GM13976 (cell line): ENCODE measurements around the gene EGFLAM.

Experiments used
- DNase-seq: peaks from one replicate; pipeline ENCODE4 v3.0.0; 2012; ENCODE audit warnings: low spot score
- in situ Hi-C: fragments of 300-500 bp; cut with MboI; formaldehyde crosslinking; loops from one replicate; pipeline ENCODE4 v1.12.0; 2022; ENCODE audit warnings: low sequenced_read_pairs, mixed read lengths, inconsistent platforms; ENCODE audit not compliant: unreplicated experiment
- TF ChIP-seq, protein P1 (sequence below): IDR thresholded peaks from 2 replicates; pipeline ENCODE4 v1.5.1; 2012; ENCODE audit warnings: borderline replicate concordance, mild to moderate bottlenecking; ENCODE audit not compliant: insufficient read depth; ENCODE audit errors: extremely low read depth, missing control alignments, control extremely low read depth

Gene EGFLAM

DNA sequence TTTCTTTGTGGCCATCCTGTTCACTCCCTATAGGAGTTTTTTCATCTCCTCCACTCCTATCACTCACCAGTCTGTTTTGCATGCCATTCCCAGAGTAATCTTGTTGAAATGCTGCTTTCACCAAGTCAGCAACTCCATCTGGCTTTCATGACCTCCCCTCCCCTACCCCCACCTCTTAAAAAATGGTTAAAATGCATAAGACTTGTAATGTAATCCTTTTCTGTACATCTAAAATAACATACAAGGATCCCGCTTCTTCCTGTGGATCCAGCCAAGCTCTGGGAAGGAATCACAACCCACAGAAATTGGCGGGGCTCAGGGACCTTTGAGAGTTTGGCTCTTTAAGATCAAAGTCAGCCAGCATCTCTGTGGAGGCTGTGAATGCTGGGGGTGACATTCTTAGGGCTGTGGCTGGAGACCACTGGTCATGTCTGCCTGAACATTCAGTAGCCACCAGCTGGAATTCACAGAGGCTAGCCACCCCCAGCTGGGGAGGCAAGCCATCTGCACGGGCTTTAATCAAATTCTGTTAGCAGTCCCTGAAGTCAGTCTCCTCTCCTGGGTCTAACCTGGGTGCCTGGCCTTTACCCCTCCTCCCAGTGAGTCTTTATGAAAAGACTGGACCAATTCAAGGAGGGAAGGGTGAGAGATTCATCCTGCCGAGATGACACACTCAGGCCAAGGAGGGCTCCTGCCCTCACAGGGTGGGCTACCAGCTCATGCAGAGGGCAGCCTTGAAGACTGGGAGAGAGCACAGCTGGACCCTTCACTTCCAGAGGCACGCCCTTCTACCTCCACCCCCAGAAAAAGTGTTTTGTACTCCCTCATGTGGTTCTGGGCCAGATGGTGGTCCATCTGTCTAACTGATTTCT is 165.2 kb downstream of the EGFLAM start:
- TF ChIP-seq, protein P1, sequence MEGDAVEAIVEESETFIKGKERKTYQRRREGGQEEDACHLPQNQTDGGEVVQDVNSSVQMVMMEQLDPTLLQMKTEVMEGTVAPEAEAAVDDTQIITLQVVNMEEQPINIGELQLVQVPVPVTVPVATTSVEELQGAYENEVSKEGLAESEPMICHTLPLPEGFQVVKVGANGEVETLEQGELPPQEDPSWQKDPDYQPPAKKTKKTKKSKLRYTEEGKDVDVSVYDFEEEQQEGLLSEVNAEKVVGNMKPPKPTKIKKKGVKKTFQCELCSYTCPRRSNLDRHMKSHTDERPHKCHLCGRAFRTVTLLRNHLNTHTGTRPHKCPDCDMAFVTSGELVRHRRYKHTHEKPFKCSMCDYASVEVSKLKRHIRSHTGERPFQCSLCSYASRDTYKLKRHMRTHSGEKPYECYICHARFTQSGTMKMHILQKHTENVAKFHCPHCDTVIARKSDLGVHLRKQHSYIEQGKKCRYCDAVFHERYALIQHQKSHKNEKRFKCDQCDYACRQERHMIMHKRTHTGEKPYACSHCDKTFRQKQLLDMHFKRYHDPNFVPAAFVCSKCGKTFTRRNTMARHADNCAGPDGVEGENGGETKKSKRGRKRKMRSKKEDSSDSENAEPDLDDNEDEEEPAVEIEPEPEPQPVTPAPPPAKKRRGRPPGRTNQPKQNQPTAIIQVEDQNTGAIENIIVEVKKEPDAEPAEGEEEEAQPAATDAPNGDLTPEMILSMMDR, result no peak
- DNase-seq, result no peak
- in situ Hi-C loops, result no loop called here

DNA sequence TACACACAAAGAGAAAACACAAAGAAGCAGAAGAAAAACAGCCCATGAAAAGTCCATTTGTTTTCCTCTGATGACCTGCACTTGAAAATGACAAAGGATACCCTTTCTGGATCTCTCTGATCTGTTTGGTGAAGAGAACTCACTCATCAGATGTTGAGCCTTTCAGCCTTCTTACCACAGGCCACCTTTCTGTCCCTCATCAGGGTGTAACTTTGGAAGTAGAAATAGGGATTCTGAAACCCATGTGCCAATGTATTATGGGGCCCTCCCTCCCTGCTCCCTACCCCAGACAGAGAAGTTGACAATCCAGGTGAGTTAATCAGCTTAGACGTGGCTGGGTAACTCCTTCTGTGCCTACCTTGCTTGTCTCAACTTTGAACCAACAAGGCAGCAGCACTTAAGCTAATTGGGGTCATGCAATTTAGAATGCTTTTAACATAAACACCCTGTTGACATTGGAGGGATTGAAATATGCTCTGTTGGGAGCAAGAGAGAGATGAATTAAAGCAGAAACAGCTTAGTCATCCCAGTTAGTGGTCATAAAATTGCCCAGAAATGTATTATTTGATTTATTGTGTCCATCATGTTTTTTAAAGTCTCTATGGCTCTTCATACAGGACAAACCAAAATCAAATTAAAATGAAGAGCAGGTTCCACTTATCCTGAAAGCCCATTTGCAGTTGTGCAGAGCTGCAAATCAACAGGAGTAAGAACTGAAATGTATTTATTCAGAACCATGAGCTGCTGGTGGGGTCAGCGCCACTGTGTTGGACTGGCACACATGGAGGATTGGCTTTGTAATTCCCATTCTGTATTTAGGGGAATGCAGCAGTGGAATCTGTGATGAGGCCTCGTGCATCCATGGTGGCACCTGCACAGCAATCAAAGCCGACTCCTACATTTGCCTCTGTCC is 166.0 kb downstream of the EGFLAM start:
- in situ Hi-C loops, result loop anchor here (25.0 kb wide), 2 partner anchors 238 to 663 kb away; no protein-coding TSS in a partner anchor
- TF ChIP-seq, protein P1, result no peak
- no peak for DNase-seq

DNA sequence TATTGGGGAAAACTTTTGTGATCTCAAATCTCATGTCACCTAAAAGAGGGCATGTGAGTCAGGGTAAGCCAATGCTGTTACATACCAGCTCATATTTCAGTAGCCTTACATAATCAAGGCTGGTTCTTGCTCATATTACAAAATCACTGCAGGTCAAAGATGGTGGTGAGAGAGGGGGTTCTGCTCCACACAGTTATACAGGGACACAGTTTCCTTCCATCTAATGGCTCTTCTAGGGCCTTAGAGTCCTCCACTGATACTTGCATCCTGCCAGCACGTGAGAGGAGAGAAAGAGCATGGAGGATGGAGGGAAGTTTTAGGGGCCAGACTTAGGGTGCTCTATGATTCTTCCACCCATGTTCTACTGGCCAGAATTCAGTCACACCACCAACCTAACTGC is 168.1 kb downstream of the EGFLAM start:
- no peak for DNase-seq
- TF ChIP-seq, protein P1, result no peak
- in situ Hi-C loops, result loop anchor here (25.0 kb wide), 2 partner anchors 236 to 661 kb away; no protein-coding TSS in a partner anchor

DNA sequence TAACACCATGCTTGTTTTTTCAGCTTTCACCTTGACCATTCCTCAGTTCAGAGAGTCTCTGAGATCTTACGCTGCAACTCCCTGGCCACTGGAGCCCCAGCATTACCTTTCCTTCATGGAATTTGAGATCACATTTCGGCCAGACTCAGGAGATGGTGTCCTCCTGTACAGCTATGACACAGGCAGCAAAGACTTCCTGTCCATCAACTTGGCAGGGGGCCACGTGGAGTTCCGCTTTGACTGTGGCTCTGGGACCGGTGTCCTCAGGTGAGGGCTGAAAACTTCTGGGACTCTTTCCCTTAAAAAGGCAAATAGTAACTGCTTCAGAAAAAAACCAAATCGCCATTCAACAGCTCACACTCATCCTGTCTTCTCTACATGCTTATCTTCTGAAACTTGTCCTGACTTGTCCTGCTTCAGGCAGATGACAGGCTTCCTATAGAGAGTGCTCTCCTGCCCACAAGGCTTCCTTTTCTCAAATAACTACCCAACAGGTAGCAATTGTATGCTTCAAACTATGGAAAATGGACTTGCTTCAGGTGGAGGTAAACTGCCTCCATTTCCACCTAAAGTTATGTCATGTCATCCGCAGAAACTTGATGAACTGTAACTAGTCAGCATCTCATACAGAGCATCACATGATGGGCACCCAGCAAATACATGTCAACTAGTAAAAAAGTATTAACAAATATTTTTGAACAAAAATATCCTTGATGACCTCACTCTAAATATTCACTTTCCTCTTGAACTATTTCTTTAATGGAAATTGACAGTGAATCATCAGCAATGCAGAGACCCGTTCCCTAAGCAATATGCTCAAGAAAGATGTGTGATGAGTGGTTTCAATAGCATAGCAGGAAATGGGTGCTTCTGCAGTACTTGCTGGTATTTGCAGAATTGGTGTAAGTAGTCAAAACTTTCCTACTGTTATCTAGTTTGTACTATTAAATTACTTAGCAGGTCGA is 168.9 kb downstream of the EGFLAM start:
- TF ChIP-seq, protein P1, result no peak
- DNase-seq, result no peak
- in situ Hi-C loops, result loop anchor here (25.0 kb wide), 2 partner anchors 235 to 660 kb away; no protein-coding TSS in a partner anchor

DNA sequence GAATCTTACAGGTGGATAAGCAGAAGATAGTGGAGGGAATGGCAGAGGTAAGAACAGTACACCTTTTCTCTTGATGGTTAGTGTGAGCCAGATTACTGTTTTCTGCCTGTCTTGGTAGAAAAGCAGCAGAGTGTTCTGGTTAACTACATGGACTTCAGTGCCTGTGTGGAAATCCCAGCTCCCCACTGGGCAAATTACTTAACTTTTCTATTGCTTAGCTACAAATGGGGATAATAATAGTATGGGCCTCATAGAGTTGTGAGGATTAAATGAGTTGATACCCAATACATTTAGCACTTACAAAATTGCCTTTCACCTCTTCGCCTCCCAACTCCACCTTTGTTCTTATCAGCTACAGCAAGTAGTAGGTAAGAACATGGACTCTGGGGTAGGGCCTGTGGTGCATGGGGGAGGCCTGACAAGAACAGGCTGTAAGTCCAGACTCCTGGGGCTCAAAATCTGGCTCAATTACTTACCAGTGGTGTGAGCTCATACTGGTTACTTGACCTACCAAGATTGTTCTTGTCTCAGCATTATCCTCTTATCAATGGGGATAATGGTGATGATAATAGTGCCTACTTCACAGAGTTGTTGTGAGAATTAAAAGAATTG is 173.0 kb downstream of the EGFLAM start:
- in situ Hi-C loops, result loop anchor here (10.0 to 25.0 kb wide), 3 partner anchors 231 to 656 kb away; no protein-coding TSS in a partner anchor
- TF ChIP-seq, protein P1, result no peak
- DNase-seq, result no peak
